Islet of Langerhans (tissue), 1 donor: Measurements from ENCODE around the gene RNF168.
"Not testable (repeated sequence)": the region's sequence is repeated elsewhere in the genome, so short reads cannot be mapped to it uniquely, and the experiment has no call there.

Source experiments
- FAIRE-seq: peaks from one replicate; lab custom pipeline; 2011; peaks lifted over from hg19 to GRCh38; lab: Jason Lieb, UNC

RNF168 gene

GRCh38 chr3:196463804-196464203, 39.8 kb downstream of the RNF168 start:
- FAIRE-seq, result no peak

DNA sequence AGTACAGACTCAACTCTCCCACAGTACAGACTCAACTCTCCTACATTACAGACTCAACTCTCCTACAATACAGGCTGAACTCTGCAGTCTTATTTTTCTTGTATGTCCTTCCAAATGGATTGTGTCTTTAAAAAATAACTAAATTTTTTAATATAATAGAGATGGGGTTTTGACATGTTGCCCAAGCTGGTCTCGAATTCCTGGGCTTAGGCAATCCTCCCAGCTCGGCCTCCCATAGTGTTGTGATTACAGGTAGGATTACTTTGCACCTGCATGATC, 40.2 kb downstream of the RNF168 start:
- FAIRE-seq, result no peak

DNA sequence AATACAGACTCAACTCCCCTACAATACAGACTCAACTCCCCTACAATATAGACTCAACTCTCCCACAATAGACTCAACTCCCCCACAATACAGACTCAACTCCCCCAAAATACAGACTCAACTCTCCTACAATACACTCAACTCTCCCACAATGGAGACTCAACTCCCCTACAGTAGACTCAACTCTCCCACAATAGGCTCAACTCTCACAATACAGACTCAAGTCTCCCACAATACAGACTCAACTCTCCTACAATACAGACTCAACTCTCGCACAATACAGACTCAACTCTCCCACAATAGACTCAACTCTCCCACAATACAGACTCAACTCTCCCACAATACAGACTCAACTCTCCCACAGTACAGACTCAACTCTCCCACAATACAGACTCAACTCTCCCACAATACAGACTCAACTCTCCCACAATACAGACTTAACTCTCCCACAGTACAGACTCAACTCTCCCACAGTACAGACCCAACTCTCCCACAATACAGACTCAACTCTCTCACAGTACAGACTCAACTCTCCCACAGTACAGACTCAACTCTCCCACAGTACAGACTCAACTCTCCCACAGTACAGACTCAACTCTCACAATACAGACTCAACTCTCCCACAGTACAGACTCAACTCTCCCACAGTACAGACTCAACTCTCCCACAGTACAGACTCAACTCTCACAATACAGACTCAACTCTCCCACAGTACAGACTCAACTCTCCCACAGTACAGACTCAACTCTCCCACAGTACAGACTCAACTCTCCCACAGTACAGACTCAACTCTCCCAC, 40.7 kb downstream of the RNF168 start:
- FAIRE-seq, result not testable (repeated sequence)

DNA sequence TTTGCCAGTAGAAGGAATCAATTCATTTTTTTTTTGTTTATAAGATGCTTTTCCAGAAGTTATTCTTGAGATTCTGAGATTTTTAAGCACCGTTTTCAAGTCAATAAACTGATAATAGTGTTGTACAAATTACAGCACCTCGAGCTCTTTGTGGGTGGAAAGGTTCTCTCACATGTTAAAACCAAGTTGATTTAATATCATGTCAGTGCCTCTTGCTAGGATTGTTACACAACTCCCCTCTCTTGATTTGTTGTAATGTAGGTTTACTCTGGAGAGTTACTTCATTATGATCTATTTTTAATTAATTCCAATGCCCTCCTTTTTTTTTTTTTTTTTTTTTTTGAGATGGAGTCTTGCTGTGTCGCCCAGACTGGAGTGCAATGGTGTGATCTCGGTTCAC, 45.5 kb downstream of the RNF168 start:
- FAIRE-seq, result no peak

- not testable (repeated sequence) for FAIRE-seq
Measured at GRCh38 chr3:196457470-196457869, 46.1 kb downstream of the RNF168 start.

GRCh38 chr3:196454935-196455334, 48.6 kb downstream of the RNF168 start:
- FAIRE-seq, result no peak

DNA sequence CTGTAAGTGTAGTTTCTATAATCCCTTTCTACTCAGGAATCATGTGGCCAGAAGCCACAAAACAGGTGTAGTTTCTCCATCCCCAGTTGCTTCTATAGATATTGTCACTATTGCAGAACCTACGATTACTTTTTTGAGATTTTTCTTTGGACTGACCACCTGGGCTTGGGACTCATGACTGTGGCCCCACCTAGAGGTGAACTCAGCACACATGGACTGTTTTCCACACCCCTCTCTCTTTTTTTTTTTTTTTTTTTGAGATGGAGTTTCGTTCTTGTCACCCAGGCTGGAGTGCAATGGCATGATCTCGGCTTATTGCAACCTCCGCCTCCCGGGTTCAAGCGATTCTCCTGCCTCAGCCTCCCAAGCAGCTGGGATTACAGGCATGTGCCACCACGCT, 58.2 kb downstream of the RNF168 start:
- not testable (repeated sequence) for FAIRE-seq

- FAIRE-seq, result no peak
Measured at GRCh38 chr3:196444500-196444894, 59.1 kb downstream of the RNF168 start.

DNA sequence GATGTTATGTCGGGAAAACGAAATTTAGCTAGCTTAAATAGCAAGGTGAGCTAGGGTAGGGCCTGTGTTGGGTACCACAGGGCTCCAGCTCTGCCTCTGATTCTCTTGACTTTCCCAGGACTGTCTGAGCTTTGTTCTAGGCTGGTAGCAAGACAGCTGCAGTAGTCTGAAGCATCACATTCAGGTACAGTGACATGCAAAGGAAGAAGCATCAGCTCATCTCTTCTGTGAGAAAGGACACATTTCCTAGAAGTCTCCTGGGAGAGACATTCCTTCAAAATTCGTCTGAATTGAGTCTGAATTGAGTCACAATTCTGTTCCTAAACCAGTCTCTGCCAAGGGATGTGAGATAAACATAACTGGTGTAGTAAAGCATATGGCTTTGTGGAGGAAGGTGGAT, 62.9 kb downstream of the RNF168 start:
- FAIRE-seq, result no peak

DNA sequence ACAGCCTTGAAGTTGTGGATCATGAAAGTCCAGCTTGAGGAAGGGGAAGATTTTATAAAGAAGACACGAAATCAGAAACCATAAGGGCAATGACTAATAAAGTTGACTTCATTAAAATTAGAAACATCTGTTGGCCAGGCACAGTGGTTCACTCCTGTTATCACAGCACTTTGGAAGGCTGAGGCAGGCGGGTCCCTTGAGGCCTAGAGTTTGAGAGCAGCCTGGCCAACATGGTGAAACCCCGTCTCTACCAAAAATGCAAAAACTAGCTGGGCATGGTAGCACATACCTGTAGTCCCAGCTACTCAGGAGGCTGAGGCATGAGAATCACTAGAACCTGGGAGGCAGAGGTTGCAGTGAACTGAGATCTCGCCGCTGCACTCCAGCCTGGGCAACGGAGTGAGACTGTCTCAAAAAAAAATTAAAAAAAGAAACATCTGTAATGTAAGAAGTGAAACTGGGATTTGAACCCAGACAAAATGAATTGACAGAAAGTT, 63.5 kb downstream of the RNF168 start:
- no peak for FAIRE-seq

DNA sequence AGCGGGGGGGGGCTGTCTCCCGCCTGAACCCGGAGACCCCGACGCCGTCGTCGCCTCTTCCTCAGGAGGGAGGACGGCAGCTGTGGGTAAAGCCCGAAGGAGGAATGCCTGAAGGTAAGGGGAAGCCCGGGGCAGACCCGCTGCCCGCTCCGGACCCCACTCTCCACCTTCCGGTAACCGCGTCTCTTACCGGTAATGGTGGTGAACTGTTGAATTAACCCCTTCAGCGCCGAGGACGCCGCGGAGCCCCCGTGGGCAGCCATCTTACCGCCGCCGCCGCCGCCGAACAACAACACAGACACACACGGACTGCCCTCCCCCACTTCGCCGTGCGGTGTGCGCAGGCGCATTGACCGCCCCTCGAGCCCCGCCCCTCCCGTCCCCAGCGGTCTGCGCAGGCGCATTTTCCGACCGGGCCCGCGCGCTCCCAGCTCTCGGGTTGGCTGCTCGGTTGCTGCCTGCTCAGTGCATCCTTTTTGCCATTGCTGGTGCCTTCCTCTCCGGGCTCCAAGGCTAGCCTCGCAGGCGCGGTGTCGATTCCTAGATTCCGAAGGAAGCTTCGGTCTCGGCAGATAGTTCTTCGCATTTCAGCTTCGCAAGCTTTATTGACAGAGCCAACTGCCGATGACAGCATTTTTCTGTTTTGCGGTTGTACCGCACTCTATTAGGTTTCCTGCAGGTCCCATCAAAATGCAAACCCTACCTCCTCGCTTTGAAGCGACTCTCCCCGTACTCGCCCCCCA, 71.3 kb downstream of the RNF168 start, which contains the start of gene UBXN7:
TSS of gene UBXN7 (minus strand) at position 291 of the 743 bp plus-strand sequence. CDS start at position 263, 28 bp downstream.
- FAIRE-seq, result no peak

GRCh38 chr3:196431181-196432136, 72.1 kb downstream of the RNF168 start:
- peak; percentile 24 for FAIRE-seq

DNA sequence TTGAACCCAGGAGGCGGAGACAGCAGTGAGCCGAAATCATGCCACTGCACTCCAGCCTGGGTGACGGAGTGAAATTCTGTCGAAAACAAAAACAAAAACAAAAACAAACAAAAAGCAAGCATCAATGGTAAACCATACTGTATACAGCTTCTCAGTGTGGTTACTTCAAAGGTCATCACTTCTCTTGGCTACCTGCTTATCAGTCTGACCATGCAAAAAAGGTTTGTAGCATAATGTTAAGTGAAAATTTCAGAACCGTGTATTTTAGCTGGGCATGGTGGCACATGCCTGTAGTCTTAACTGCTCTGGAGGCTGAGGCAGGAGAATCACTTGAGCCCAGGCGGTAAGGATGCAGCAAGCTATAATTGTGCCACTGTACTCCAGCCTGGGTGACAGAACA, 75.5 kb downstream of the RNF168 start:
- FAIRE-seq, result no peak

DNA sequence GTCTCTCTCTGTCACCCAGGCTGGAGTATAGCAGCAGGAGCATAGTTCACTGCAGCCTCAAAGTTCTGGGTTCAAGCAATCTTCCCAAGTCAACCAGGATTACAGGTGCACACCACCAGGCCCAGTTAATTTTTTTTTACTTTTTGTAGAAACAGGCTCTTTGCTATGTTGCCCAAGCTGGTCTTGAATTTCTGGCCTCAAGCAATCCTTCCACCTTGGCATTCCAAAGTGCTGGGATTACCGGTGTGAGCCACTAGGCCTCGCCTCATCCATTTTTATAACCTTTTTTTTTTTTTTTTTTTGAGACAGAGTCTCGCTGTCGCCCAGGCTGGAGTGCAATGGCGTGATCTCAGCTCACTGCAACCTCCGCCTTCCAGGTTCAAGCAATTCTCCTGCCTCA, 79.1 kb downstream of the RNF168 start:
- FAIRE-seq, result not testable (repeated sequence)

DNA sequence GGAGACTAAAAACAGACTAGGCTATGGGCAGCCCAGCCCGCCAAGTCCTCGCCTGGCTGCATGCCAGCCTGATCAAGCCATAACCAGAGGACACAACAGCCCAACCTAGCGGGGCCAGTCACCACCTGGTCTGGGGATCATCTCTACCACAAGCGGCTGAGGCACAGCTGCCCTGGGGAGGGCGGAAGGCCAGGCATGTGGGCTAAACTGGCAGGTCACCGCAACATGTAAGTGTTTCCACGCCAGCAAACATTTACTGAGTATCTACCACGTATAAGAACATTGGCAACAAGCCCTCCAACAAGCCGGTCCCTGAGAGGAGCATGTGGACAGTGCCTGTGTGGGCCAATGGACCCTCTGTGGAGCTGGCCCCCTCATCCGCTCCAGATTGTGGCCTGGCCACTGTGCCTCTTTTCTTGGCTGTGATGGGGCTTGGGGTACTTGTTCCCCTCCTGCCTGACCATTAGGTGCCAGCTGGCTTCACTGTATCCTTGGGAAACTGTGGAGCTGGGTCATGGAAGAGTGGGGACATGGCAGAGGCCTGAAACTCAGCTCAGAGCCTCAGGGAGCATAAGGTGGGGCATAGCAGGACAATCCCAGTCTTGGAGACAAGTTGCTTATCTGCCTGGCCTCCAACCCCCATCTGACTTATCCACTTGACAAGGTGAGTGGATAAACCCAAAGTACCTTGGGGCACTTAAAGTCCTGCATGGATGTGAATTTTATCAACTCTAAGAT, 80.4 kb downstream of the RNF168 start:
- FAIRE-seq, result no peak

- FAIRE-seq, result not testable (repeated sequence)
Measured at GRCh38 chr3:196421668-196422067, 81.9 kb downstream of the RNF168 start.

- no peak for FAIRE-seq
Measured at GRCh38 chr3:196419386-196419785, 84.2 kb downstream of the RNF168 start.
